ENCODE data around the gene MRAS.

The MRAS gene

GRCh38 chr3:138329127-138329983, 19.0 kb upstream of the MRAS start, which contains the start of gene NME9:
Gene NME9, minus strand, starts transcription at chr3:138329851. Its CDS starts 516 bp downstream, at chr3:138329335.
- intact Hi-C loops (cut with micrococcal nuclease), result loop anchor here (10.0 kb wide), 1 partner anchor 605 kb away; no protein-coding TSS in a partner anchor
- Mint-ChIP-seq H3K27me3 (peaks cover 29% of the 10 kb centered on the region), H3K27ac (peak within 1 kb of the TSS; percentile 56), H3K4me3 (peak within 1 kb of the TSS; percentile 71), H3K4me1 (ENCODE audit: low read depth) (peaks cover 18% of the 10 kb centered on the region), H3K9me3 (no peaks in the 10 kb centered on the region), H3K36me3 (ENCODE audit: low read depth) (no peaks in the 10 kb centered on the region)

DNA sequence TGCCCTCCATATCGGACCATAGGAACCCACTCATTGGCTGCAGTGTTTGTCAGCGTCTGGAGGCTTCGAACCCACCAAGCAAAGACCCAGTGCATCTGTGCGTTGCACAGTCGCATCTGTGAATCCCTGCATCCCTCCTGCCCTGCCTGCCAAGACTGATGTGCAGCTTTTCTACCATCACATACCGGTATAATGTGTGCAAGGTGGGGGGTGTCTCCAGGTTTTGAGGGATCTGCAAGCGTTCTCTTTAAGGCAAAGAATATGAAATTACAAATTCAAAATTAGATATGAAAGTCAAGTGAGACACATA, 18.4 kb upstream of the MRAS start:
- H3K36me3 Mint-ChIP-seq (ENCODE audit: low read depth), result no peaks in the 10 kb centered on the region

DNA sequence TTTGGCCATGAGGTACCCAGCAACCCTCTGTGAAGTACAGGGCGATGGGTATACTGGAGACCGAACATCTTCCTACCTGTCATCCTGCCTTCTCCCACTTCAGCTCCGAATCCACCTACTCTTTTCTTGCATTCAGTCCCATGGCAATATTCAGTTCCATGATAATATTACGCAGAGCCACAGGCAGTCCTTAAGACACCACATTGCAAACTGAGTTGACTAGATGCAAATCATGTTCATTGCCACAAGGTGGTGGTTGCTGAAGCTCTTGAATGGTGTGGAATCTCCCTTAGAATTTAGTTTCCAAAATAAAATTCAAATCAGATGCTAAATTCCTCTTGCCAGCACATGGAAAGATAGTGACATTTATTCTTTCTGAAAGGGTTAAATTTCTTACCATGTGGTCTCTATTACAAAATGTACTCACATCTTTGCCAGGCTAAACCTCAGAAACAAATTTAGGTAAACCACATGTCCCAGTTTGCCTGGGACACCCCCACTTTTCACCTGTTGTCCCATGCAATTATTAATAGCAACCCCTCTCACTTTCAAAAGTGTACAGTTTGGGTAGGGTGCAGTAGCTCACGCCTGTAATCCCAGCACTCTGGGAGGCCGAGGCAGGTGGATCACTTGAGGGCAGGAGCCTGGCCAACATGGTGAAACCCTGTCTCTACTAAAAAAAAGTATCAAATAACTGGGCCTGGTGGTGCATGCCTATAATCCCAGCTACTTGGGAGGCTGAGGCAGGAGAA, 17.1 kb upstream of the MRAS start:
- Mint-ChIP-seq H3K27ac (no peak overlapping the region), H3K4me3 (no peak overlapping the region), H3K27me3 (peaks cover 28% of the 10 kb centered on the region), H3K4me1 (ENCODE audit: low read depth) (peaks cover 18% of the 10 kb centered on the region), H3K9me3 (no peaks in the 10 kb centered on the region), H3K36me3 (ENCODE audit: low read depth) (no peaks in the 10 kb centered on the region)
- intact Hi-C loops (cut with micrococcal nuclease), result no loop called here

More for the DNA sequence above, 18.4 kb upstream of the MRAS start:
- peak overlapping the region; percentile 71 for H3K4me3 Mint-ChIP-seq
- H3K27ac Mint-ChIP-seq, result no peak overlapping the region
- H3K27me3 Mint-ChIP-seq, result peaks cover 29% of the 10 kb centered on the region
- H3K4me1 Mint-ChIP-seq (ENCODE audit: low read depth), result peaks cover 18% of the 10 kb centered on the region
- no peaks in the 10 kb centered on the region for H3K9me3 Mint-ChIP-seq
- intact Hi-C loops (cut with micrococcal nuclease), result loop anchor here (10.0 kb wide), 1 partner anchor 605 kb away; no protein-coding TSS in a partner anchor

DNA sequence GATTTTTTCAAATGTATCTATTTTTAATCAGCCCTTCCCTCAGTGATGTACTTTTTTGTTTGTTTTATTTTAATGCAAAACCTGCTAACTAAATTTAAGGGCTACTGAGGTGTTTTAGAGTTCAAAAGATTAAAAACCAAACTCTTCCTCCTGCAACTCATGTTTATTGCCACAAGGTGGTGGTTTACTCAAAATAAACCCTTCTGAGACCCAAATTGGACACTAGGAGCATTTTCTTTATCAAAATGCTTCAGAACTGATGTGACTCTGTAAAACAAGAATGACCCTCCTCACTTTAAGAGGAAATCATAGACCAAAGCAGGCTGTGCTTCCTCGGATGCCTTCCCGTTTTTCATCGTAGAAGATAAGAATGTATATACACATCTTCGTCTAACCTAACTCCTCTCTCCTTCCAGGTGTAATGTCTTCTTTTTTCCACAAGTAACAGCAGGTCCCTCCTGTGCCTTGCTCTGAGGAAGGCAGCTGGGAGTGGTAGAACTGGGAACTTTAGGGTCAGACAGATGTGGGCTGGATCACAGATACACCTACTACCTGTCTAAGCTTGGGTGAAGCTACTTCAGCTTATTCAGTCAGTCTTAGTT, 15.8 kb upstream of the MRAS start:
- intact Hi-C loops (cut with micrococcal nuclease), result loop anchor here (1.0 kb wide), 1 partner anchor 94 kb away; no protein-coding TSS in a partner anchor
- Mint-ChIP-seq H3K4me3 (no peak overlapping the region), H3K36me3 (ENCODE audit: low read depth) (no peaks in the 10 kb centered on the region), H3K27ac (no peak overlapping the region), H3K9me3 (no peaks in the 10 kb centered on the region), H3K4me1 (ENCODE audit: low read depth) (peaks cover 18% of the 10 kb centered on the region), H3K27me3 (peaks cover 28% of the 10 kb centered on the region)

DNA sequence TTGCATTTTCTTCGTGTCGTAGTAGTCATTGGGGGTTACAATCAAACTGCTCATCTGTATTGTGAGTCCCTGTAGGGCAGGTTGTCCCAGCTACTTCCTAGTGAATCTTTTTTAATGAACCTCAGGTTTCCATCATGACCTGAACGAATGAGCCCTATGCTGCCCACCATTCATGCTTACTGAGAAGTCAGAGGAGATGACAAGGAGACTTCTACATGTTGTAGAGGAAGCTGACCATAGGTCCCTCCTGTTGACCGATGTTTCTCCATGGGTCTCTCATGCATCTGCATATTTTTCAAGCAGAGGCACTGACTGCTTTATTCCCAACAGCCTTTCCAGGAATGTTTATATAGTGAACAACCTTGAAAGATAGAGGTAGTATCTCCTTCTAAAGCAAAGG, 13.8 kb upstream of the MRAS start:
- Mint-ChIP-seq H3K9me3 (no peaks in the 10 kb centered on the region), H3K4me1 (ENCODE audit: low read depth) (peaks cover 5% of the 10 kb centered on the region), H3K27me3 (peaks cover 19% of the 10 kb centered on the region), H3K36me3 (ENCODE audit: low read depth) (no peaks in the 10 kb centered on the region), H3K4me3 (no peak overlapping the region), H3K27ac (no peak overlapping the region)
- intact Hi-C loops (cut with micrococcal nuclease), result no loop called here

GRCh38 chr3:138336454-138336999, 11.9 kb upstream of the MRAS start:
- Mint-ChIP-seq H3K4me3 (no peak overlapping the region), H3K27me3 (peaks cover 11% of the 10 kb centered on the region), H3K4me1 (ENCODE audit: low read depth) (no peaks in the 10 kb centered on the region), H3K9me3 (no peaks in the 10 kb centered on the region), H3K27ac (no peak overlapping the region), H3K36me3 (ENCODE audit: low read depth) (no peaks in the 10 kb centered on the region)
- intact Hi-C loops (cut with micrococcal nuclease), result no loop called here

- Mint-ChIP-seq H3K36me3 (ENCODE audit: low read depth) (no peaks in the 10 kb centered on the region), H3K9me3 (no peaks in the 10 kb centered on the region), H3K4me1 (ENCODE audit: low read depth) (no peaks in the 10 kb centered on the region), H3K27ac (no peak overlapping the region), H3K27me3 (peaks cover 7% of the 10 kb centered on the region), H3K4me3 (no peak overlapping the region)
- intact Hi-C loops (cut with micrococcal nuclease), result no loop called here
Observed at GRCh38 chr3:138338244-138338643, 10.1 kb upstream of the MRAS start.

DNA sequence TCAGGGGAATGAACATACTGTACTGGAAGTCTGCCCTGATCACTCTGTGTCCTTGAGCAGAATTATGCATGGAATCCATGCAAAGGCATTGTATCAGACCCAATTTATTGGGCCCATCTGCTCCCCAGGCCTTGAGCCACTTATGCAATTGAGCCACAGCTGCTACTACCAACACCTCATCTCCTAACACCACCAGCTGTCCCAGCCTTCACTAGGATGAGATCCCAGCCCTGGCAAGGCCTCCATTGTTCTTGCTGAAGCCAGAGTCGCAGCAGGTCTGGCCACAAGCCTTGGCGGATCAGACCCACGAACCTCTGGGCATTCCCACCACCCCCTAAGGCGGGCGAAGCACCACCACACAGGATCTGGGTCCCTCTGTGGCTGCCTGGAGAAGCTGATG, 9.6 kb upstream of the MRAS start:
- H3K9me3 Mint-ChIP-seq, result no peaks in the 10 kb centered on the region
- H3K27me3 Mint-ChIP-seq, result peaks cover 7% of the 10 kb centered on the region
- no peaks in the 10 kb centered on the region for H3K4me1 Mint-ChIP-seq (ENCODE audit: low read depth)
- H3K27ac Mint-ChIP-seq, result no peak overlapping the region
- H3K4me3 Mint-ChIP-seq, result no peak overlapping the region
- no peaks in the 10 kb centered on the region for H3K36me3 Mint-ChIP-seq (ENCODE audit: low read depth)
- intact Hi-C loops (cut with micrococcal nuclease), result no loop called here

- intact Hi-C loops (cut with micrococcal nuclease), result no loop called here
- no peaks in the 10 kb centered on the region for H3K36me3 Mint-ChIP-seq (ENCODE audit: low read depth)
- peaks cover 11% of the 10 kb centered on the region for H3K27me3 Mint-ChIP-seq
Observed at GRCh38 chr3:138340511-138340910, 7.9 kb upstream of the MRAS start.

GRCh38 chr3:138344754-138345153, 3.6 kb upstream of the MRAS start:
- Mint-ChIP-seq H3K4me3 (no peak overlapping the region), H3K9me3 (no peaks in the 10 kb centered on the region), H3K27ac (peak overlapping the region; percentile 22), H3K4me1 (ENCODE audit: low read depth) (peaks cover 19% of the 10 kb centered on the region), H3K36me3 (ENCODE audit: low read depth) (peaks cover 16% of the 10 kb centered on the region), H3K27me3 (peaks cover 9% of the 10 kb centered on the region)
- intact Hi-C loops (cut with micrococcal nuclease), result no loop called here

More at GRCh38 chr3:138340511-138340910, 7.9 kb upstream of the MRAS start:
- Mint-ChIP-seq H3K4me3 (no peak overlapping the region), H3K27ac (no peak overlapping the region), H3K9me3 (no peaks in the 10 kb centered on the region), H3K4me1 (ENCODE audit: low read depth) (no peaks in the 10 kb centered on the region)

DNA sequence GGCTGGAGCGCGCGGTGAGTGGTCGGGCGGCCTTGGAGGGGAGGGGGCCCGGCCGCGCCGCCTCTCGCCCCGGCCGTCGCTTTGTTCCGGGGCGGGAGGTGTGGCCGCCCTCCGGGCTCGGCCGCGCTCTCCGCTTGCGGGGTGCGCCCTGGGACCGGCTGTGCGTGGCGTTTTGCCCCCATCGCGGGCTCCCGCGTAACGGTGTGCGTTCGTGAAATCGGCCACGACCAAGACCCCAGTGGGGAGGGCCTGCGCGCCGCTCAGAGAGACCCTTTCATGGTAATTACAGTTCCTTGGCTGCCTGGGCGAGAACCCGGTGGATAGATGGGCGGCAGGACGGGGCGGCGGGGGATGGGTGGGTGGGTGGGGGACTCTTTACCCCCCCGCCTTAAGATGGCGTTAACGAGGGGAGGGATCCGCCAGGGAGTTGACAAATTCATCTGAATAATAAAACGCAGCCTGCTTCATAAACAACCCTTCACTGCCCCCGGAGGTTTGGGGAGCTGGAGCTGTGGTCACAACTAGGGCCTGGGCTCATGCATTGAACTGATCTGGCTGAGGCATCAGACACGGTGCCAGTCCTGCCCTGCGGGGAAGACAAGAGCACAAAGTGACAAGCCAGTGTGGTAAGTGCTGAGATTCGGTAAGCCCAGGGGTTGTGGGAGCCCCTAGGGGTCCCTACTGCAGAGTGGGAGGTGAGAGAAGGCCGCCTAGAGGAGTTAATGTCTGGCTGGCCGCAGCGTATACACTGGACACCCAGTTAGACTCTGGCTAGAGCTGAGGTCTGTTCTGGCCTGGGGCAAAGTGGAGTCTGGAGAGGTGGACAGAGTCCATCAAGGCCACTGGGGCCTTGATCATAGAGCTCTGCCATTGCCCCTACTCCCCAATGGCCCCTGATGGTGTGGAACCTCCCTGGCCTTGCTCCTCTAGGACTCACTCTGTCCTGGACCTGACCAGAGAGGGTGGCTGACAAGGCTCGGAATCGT, 668 bp downstream of the MRAS start:
- intact Hi-C loops (cut with micrococcal nuclease), result loop anchor here (1.0 to 2.0 kb wide), 3 partner anchors 18 to 62 kb away; no protein-coding TSS in a partner anchor

GRCh38 chr3:138349926-138350665, 1.7 kb downstream of the MRAS start:
- Mint-ChIP-seq H3K4me1 (ENCODE audit: low read depth) (peaks cover 59% of the 10 kb centered on the region), H3K9me3 (no peaks in the 10 kb centered on the region), H3K27ac (peak overlapping the region; percentile 99), H3K4me3 (peak overlapping the region; percentile 100), H3K36me3 (ENCODE audit: low read depth) (peaks cover 39% of the 10 kb centered on the region), H3K27me3 (peaks cover 7% of the 10 kb centered on the region)
- intact Hi-C loops (cut with micrococcal nuclease), result loop anchor here (2.0 kb wide), 2 partner anchors 17 to 61 kb away; no protein-coding TSS in a partner anchor

More for the DNA sequence above, 668 bp downstream of the MRAS start:
- Mint-ChIP-seq H3K36me3 (ENCODE audit: low read depth) (peaks cover 37% of the 10 kb centered on the region), H3K4me3 (peak overlapping the region; percentile 100), H3K9me3 (no peaks in the 10 kb centered on the region), H3K27ac (peak overlapping the region; percentile 99), H3K27me3 (peaks cover 7% of the 10 kb centered on the region), H3K4me1 (ENCODE audit: low read depth) (peaks cover 55% of the 10 kb centered on the region)
